Measurements from ENCODE around the gene PARP6. TPM values are rescaled to one million over a fixed set of nuclear protein-coding genes. Genes with fewer than 3 reads are reported as not detected.
A peak's percentile ranks its signal among the peaks of the same experiment; 100 is the strongest.

PARP6 gene
- total and polyA plus RNA-seq, 9 of the 15 experiments (the other 6 are each of a cell fraction or from before 2014, with no cell fraction given), result 14.8 to 83.2 (median 28.3) TPM

DNA sequence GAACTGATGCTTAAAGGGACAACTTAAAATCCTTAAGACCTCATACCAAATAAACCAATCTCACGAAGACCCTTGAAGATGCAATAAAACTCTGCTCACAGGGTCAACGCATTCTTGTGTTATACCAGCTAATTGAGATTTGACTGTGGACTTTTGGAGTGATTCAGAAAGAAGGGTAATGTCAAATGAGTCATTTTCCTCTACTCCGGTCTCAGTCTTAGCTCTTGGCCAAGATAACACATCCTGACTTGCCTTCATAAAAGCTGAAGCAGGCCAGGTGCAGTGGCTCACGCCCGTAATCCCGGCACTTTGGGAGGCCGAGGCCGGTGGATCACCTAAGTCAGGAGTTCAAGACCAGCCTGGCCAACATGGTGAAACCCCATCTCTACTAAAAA is 45.2 kb downstream of the PARP6 start:
- DNase-seq (ENCODE audit: extremely low read depth in 1 of 4, low spot score in 3 of 4) (peak in 2 of 4 experiments; percentile 31 to 61), FAIRE-seq (peak; percentile 70), ATAC-seq (no peak)
- in situ Hi-C loops (cut with MboI) (no loop called here), intact Hi-C loops (cut with micrococcal nuclease) (no loop called here)
- Histone ChIP-seq H4K20me1 (replicated peaks; ENCODE audit: control insufficient read depth, insufficient read depth, low read length) (peaks cover 19% of the 10 kb centered on the region), H2AFZ (ENCODE audit: low read depth, low read length) (no peak overlapping the region), H3K27me3 (ENCODE audit: control insufficient read depth in 2 of 2, insufficient read depth in 2 of 2, low read length in 2 of 2) (no peaks in the 10 kb centered on the region), H3K4me1 (replicated peaks in 1 of 2; ENCODE audit: control insufficient read depth in 2 of 2, insufficient read depth in 2 of 2, low read length in 2 of 2) (peaks cover 40 to 54% of the 10 kb centered on the region in 2 experiments), H3K9ac (ENCODE audit: insufficient read depth in 1 of 2, low read depth in 2 of 2, low read length in 2 of 2) (0 out of 4 replicates have a peak overlapping the region, but pooled peaks of 1 of the 2 experiments have one; percentile 4), H3K79me2 (ENCODE audit: control insufficient read depth, insufficient read depth, low read length) (peaks cover 84% of the 10 kb centered on the region), H3K4me2 (ENCODE audit: insufficient read depth, low read length) (peak overlapping the region; percentile 96), H3K4me3 (peak overlapping the region; percentile 5; the same call in 1 of the 2 replicates), H3K9me1 (ENCODE audit: control insufficient read depth, insufficient read depth, low read length) (peaks cover 8% of the 10 kb centered on the region), H3K9me3 (replicated peaks; ENCODE audit: control insufficient read depth, insufficient read depth, low read depth, low read length) (no peaks in the 10 kb centered on the region), H3K36me3 (ENCODE audit: control insufficient read depth, insufficient read depth, low read length) (peaks cover 56% of the 10 kb centered on the region), H3K27ac (ENCODE audit: extremely low read depth, low read depth, low read length) (peak overlapping the region; percentile 35; the same call in 2 of the 3 replicates)
- no TSS peak for BruUV-seq (replicated peaks)
- POLR2A ChIA-PET, result interaction anchor here (0.5 to 3.1 kb wide), 9 partner anchors 8 to 979 kb away, joined by 3 to 13 read pairs (median 3); no protein-coding TSS in a partner anchor
- WGBS (ENCODE audit: insufficient coverage, low coverage, missing lambda C conversion rate), result 26% methylated on average over 8 of the region's 8 CpGs
- CTCF ChIA-PET (ENCODE audit: low intra/inter-chr PET ratio), result no interaction called here
- TF ChIP-seq SMAD1 (IDR thresholded peaks at IDR 0.05; ENCODE audit: low read depth, low read length, partially characterized antibody), result no peak
- no peak for TF ChIP-seq ARHGAP35 (IDR thresholded peaks at IDR 0.05; ENCODE audit: partially characterized antibody)
- TF ChIP-seq U2AF1 (optimal IDR thresholded peaks at IDR 0.05; ENCODE audit: low read depth, low read length), result no peak
- TF ChIP-seq SMAD2 (IDR thresholded peaks at IDR 0.05; ENCODE audit: low read depth, low read length), result no peak
- TF ChIP-seq ZNF445 (CRISPR knock-in tag; IDR thresholded peaks at IDR 0.05; ENCODE audit: low read depth), result no peak
- TF ChIP-seq SMARCA4 (IDR thresholded peaks at IDR 0.05), result 0 out of 2 replicates have a peak, but pooled peaks have one; percentile 44
- TF ChIP-seq, protein P1, sequence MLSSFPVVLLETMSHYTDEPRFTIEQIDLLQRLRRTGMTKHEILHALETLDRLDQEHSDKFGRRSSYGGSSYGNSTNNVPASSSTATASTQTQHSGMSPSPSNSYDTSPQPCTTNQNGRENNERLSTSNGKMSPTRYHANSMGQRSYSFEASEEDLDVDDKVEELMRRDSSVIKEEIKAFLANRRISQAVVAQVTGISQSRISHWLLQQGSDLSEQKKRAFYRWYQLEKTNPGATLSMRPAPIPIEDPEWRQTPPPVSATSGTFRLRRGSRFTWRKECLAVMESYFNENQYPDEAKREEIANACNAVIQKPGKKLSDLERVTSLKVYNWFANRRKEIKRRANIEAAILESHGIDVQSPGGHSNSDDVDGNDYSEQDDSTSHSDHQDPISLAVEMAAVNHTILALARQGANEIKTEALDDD (IDR thresholded peaks at IDR 0.05), result no peak
- peak; percentile 25 to 33; a peak in 1 of 4 replicates for TF ChIP-seq KDM1A (IDR thresholded peaks at IDR 0.05)
- no peak for TF ChIP-seq BRCA1 (IDR thresholded peaks at IDR 0.05)
- no peak for TF ChIP-seq BRCA1 (CRISPR knock-in tag; IDR thresholded peaks at IDR 0.05)
- no peak for TF ChIP-seq ZNF347 (CRISPR knock-in tag; IDR thresholded peaks at IDR 0.05; ENCODE audit: low read depth)
- TF ChIP-seq EHMT2 (IDR thresholded peaks at IDR 0.05), result 0 out of 2 replicates have a peak, but pooled peaks have one; percentile 19
- no peak for TF ChIP-seq ZNF217 (CRISPR knock-in tag; IDR thresholded peaks at IDR 0.05)
- no peak for TF ChIP-seq MYNN (IDR thresholded peaks at IDR 0.05)
- no peak for TF ChIP-seq MYNN (CRISPR knock-in tag; IDR thresholded peaks at IDR 0.05)
- TF ChIP-seq POLR3A (IDR thresholded peaks at IDR 0.05; ENCODE audit: borderline replicate concordance, extremely low read depth, insufficient read depth, insufficient read length), result no peak
- no peak for TF ChIP-seq ZNF717 (CRISPR knock-in tag; IDR thresholded peaks at IDR 0.05)
- peak; percentile 57; the same call in 1 of the 2 replicates for TF ChIP-seq DPF2 (IDR thresholded peaks at IDR 0.05)
- TF ChIP-seq ZNF780A (CRISPR knock-in tag; IDR thresholded peaks at IDR 0.05), result no peak
- TF ChIP-seq PHTF2 (CRISPR knock-in tag; IDR thresholded peaks at IDR 0.05), result no peak
- TF ChIP-seq JUND (IDR thresholded peaks at IDR 0.05; ENCODE audit: borderline replicate concordance, low read depth, low read length), result peak; percentile 74; the same call in 1 of the 2 replicates
- TF ChIP-seq JUND (tag; IDR thresholded peaks at IDR 0.05; ENCODE audit: borderline replicate concordance, low read depth, low read length), result no peak; the same call in 2 of the 3 replicates
- no peak for TF ChIP-seq MEIS2 (IDR thresholded peaks at IDR 0.05; ENCODE audit: partially characterized antibody)
- peak; percentile 64; the same call in 1 of the 2 replicates for TF ChIP-seq JUN (IDR thresholded peaks at IDR 0.05; ENCODE audit: borderline replicate concordance, low read depth, low read length)
- TF ChIP-seq JUN (CRISPR knock-in tag; IDR thresholded peaks at IDR 0.05; ENCODE audit: borderline replicate concordance), result no peak
- peak; percentile 80 for TF ChIP-seq FOSL1 (tag; conservative IDR thresholded peaks at IDR 0.05)
